ENCODE results near the gene ITGA5. TPM values are rescaled to one million over a fixed set of nuclear protein-coding genes. Genes with fewer than 3 reads are reported as not detected.
"Not testable (repeated sequence)": the region's sequence is repeated elsewhere in the genome, so short reads cannot be mapped to it uniquely, and the experiment has no call there.

Gene ITGA5
- total and polyA plus RNA-seq, 5 donors, result 49.3 to 141 (median 58.1) TPM

GRCh38 chr12:54356951-54357356, 62.1 kb downstream of the ITGA5 start:
- intact Hi-C loops (cut with DNase I), result no loop called here
- ATAC-seq, result no peak
- 85% methylated on average over 4 of the region's 4 CpGs for WGBS

GRCh38 chr12:54356228-54356627, 62.8 kb downstream of the ITGA5 start:
- no peak for ATAC-seq
- intact Hi-C loops (cut with DNase I), result no loop called here

More at GRCh38 chr12:54356951-54357356, 62.1 kb downstream of the ITGA5 start:
- no peak for DNase-seq
- Histone ChIP-seq H3K27ac (ENCODE audit: low read length) (no peak overlapping the region), H3K4me1 (ENCODE audit: control insufficient read depth, insufficient read depth, low read length) (peaks cover 7% of the 10 kb centered on the region), H3K4me3 (ENCODE audit: low read length) (no peak overlapping the region), H3K9me3 (ENCODE audit: control insufficient read depth, low read length) (no peaks in the 10 kb centered on the region), H3K27me3 (ENCODE audit: control insufficient read depth, insufficient read depth) (no peaks in the 10 kb centered on the region)

GRCh38 chr12:54355104-54355815, 63.8 kb downstream of the ITGA5 start:
- WGBS, result 66% methylated on average over 6 of the region's 6 CpGs
- Histone ChIP-seq H3K27me3 (ENCODE audit: control insufficient read depth, insufficient read depth) (no peaks in the 10 kb centered on the region), H3K9me3 (ENCODE audit: control insufficient read depth, low read length) (no peaks in the 10 kb centered on the region), H3K27ac (ENCODE audit: low read length) (no peak overlapping the region), H3K4me3 (ENCODE audit: low read length) (no peak overlapping the region), H3K4me1 (ENCODE audit: control insufficient read depth, insufficient read depth, low read length) (peaks cover 8% of the 10 kb centered on the region)
- intact Hi-C loops (cut with DNase I), result no loop called here
- ATAC-seq, result no peak
- DNase-seq, result no peak

More at GRCh38 chr12:54356228-54356627, 62.8 kb downstream of the ITGA5 start:
- DNase-seq, result no peak
- Histone ChIP-seq H3K4me3 (ENCODE audit: low read length) (no peak overlapping the region), H3K9me3 (ENCODE audit: control insufficient read depth, low read length) (no peaks in the 10 kb centered on the region), H3K4me1 (ENCODE audit: control insufficient read depth, insufficient read depth, low read length) (peaks cover 8% of the 10 kb centered on the region), H3K27ac (ENCODE audit: low read length) (no peak overlapping the region), H3K27me3 (ENCODE audit: control insufficient read depth, insufficient read depth) (no peaks in the 10 kb centered on the region)
- WGBS, result 84% methylated on average over 3 of the region's 3 CpGs

GRCh38 chr12:54354271-54354670, 64.8 kb downstream of the ITGA5 start:
- H3K27ac ChIP-seq (ENCODE audit: low read length); H3K9me3 ChIP-seq (ENCODE audit: control insufficient read depth, low read length); H3K4me1 ChIP-seq (ENCODE audit: control insufficient read depth, insufficient read depth, low read length); H3K27me3 ChIP-seq (ENCODE audit: control insufficient read depth, insufficient read depth); ATAC-seq; DNase-seq; H3K4me3 ChIP-seq (ENCODE audit: low read length); intact Hi-C loops (cut with DNase I): not testable (repeated sequence)
- 76% methylated on average over 7 of the region's 7 CpGs for WGBS

GRCh38 chr12:54352891-54353874, 65.9 kb downstream of the ITGA5 start:
- intact Hi-C loops (cut with DNase I), result no loop called here
- no peak for DNase-seq
- Histone ChIP-seq H3K4me1 (ENCODE audit: control insufficient read depth, insufficient read depth, low read length) (peaks cover 6% of the 10 kb centered on the region), H3K27me3 (ENCODE audit: control insufficient read depth, insufficient read depth) (no peaks in the 10 kb centered on the region), H3K4me3 (ENCODE audit: low read length) (no peak overlapping the region), H3K9me3 (ENCODE audit: control insufficient read depth, low read length) (no peaks in the 10 kb centered on the region), H3K27ac (ENCODE audit: low read length) (peak overlapping the region; percentile 60)
- peak in 1 of 2 donors; percentile 38 for ATAC-seq
- 24% methylated on average over 1 of the region's 1 CpG for WGBS

GRCh38 chr12:54352022-54352531, 67.0 kb downstream of the ITGA5 start:
- H3K27me3 ChIP-seq (ENCODE audit: control insufficient read depth, insufficient read depth), result no peaks in the 10 kb centered on the region
- no peak overlapping the region for H3K4me3 ChIP-seq (ENCODE audit: low read length)
- peak overlapping the region; percentile 33 for H3K27ac ChIP-seq (ENCODE audit: low read length)
- intact Hi-C loops (cut with DNase I), result no loop called here
- H3K9me3 ChIP-seq (ENCODE audit: control insufficient read depth, low read length), result no peaks in the 10 kb centered on the region
- peak in 2 of 3 donors; percentile 75 to 77 for DNase-seq
- H3K4me1 ChIP-seq (ENCODE audit: control insufficient read depth, insufficient read depth, low read length), result peaks cover 5% of the 10 kb centered on the region
- ATAC-seq, result peak; percentile 41 to 49
- 20% methylated on average over 21 of the region's 21 CpGs for WGBS

GRCh38 chr12:54351341-54351740, 67.7 kb downstream of the ITGA5 start:
- 62% methylated on average over 4 of the region's 4 CpGs for WGBS
- ATAC-seq (no peak), DNase-seq (no peak)
- H3K27ac ChIP-seq (ENCODE audit: low read length), result peak overlapping the region; percentile 12
- H3K4me3 ChIP-seq (ENCODE audit: low read length), result no peak overlapping the region
- H3K4me1 ChIP-seq (ENCODE audit: control insufficient read depth, insufficient read depth, low read length), result peaks cover 5% of the 10 kb centered on the region
- H3K9me3 ChIP-seq (ENCODE audit: control insufficient read depth, low read length), result no peaks in the 10 kb centered on the region
- H3K27me3 ChIP-seq (ENCODE audit: control insufficient read depth, insufficient read depth), result no peaks in the 10 kb centered on the region
- intact Hi-C loops (cut with DNase I), result no loop called here

- H3K27ac ChIP-seq (ENCODE audit: low read length), result no peak overlapping the region
Measured at GRCh38 chr12:54350743-54351142, 68.3 kb downstream of the ITGA5 start.

GRCh38 chr12:54349679-54350078, 69.4 kb downstream of the ITGA5 start:
- intact Hi-C loops (cut with DNase I), result no loop called here
- no peak for ATAC-seq
- DNase-seq, result no peak
- no peak overlapping the region for H3K4me3 ChIP-seq (ENCODE audit: low read length)
- no peaks in the 10 kb centered on the region for H3K27me3 ChIP-seq (ENCODE audit: control insufficient read depth, insufficient read depth)
- no peaks in the 10 kb centered on the region for H3K9me3 ChIP-seq (ENCODE audit: control insufficient read depth, low read length)
- no peak overlapping the region for H3K27ac ChIP-seq (ENCODE audit: low read length)
- peaks cover 5% of the 10 kb centered on the region for H3K4me1 ChIP-seq (ENCODE audit: control insufficient read depth, insufficient read depth, low read length)

More at GRCh38 chr12:54350743-54351142, 68.3 kb downstream of the ITGA5 start:
- no peaks in the 10 kb centered on the region for H3K27me3 ChIP-seq (ENCODE audit: control insufficient read depth, insufficient read depth)
- peaks cover 5% of the 10 kb centered on the region for H3K4me1 ChIP-seq (ENCODE audit: control insufficient read depth, insufficient read depth, low read length)
- ATAC-seq, result no peak
- no peak for DNase-seq
- H3K4me3 ChIP-seq (ENCODE audit: low read length), result no peak overlapping the region
- intact Hi-C loops (cut with DNase I), result no loop called here
- H3K9me3 ChIP-seq (ENCODE audit: control insufficient read depth, low read length), result no peaks in the 10 kb centered on the region
- WGBS, result 65% methylated on average over 3 of the region's 3 CpGs

- intact Hi-C loops (cut with DNase I), result no loop called here
- Histone ChIP-seq H3K27me3 (ENCODE audit: control insufficient read depth, insufficient read depth) (no peaks in the 10 kb centered on the region), H3K4me3 (ENCODE audit: low read length) (no peak overlapping the region), H3K4me1 (ENCODE audit: control insufficient read depth, insufficient read depth, low read length) (peaks cover 5% of the 10 kb centered on the region), H3K9me3 (ENCODE audit: control insufficient read depth, low read length) (no peaks in the 10 kb centered on the region), H3K27ac (ENCODE audit: low read length) (no peak overlapping the region)
- 81% methylated on average over 4 of the region's 4 CpGs for WGBS
- no peak for ATAC-seq
- no peak for DNase-seq
Measured at GRCh38 chr12:54349036-54349435, 70.0 kb downstream of the ITGA5 start.
